Naive thymus-derived CD4-positive, alpha-beta T cell (primary cell): ENCODE results near the gene FHOD1. TPM values are rescaled to one million over a fixed set of nuclear protein-coding genes. Genes with fewer than 3 reads are reported as not detected.

Source experiments
- ATAC-seq: fragments of 150-1000 bp; cut with Tn5 transposase; 2 replicates; pipeline ENCODE4 v1.10.0; 2021; ENCODE audit warnings: mild to moderate bottlenecking, moderate library complexity
- CTCF ChIA-PET: fragments of 350-600 bp; sonication (Branson Sonifier 250); formaldehyde crosslinking; loops from one replicate; lab custom pipeline; 2021; ENCODE audit warnings: antibody characterized with exemption; lab: Charles Lee
- POLR2A ChIA-PET: fragments of 350-600 bp; sonication (Branson Sonifier 250); formaldehyde crosslinking; loops from one replicate; lab custom pipeline; 2021; ENCODE audit warnings: antibody characterized with exemption, inconsistent platforms; lab: Charles Lee
- DNase-seq, 9 donors: peaks; one replicate each; pipeline versions ENCODE4 v3.0.0 to v3.0.0-alpha.2; 2020 to 2022; ENCODE audit warnings: mixed read lengths in 1 of 9
- H3K27ac ChIP-seq: one replicate; pipeline ENCODE4 v1.7.0; 2013; ENCODE audit warnings: mild to moderate bottlenecking, low read depth, low read length, moderate library complexity
- H3K27me3 ChIP-seq, 2 donors: one replicate each; pipeline ENCODE4 v1.7.0; 2013; ENCODE audit warnings: low read length in 2 of 2, mild to moderate bottlenecking in 2 of 2, moderate library complexity in 2 of 2; ENCODE audit not compliant: control insufficient read depth in 2 of 2, insufficient read depth in 2 of 2
- H3K36me3 ChIP-seq, 3 experiments: 1 replicate in 2 of 3; 2 replicates in 1 of 3; pipeline ENCODE4 v1.7.0; 2013; ENCODE audit warnings: low read length in 3 of 3, mild to moderate bottlenecking in 3 of 3, moderate library complexity in 1 of 3; ENCODE audit not compliant: insufficient read depth in 3 of 3, control insufficient read depth in 2 of 3
- H3K4me1 ChIP-seq, 2 donors: one replicate each; pipeline ENCODE4 v1.7.0; 2013; ENCODE audit warnings: low read length in 2 of 2, mild to moderate bottlenecking in 2 of 2, moderate library complexity in 1 of 2; ENCODE audit not compliant: control insufficient read depth in 2 of 2, insufficient read depth in 2 of 2
- H3K4me3 ChIP-seq: 2 replicates; pipeline ENCODE4 v1.7.0; 2013; ENCODE audit warnings: mild to moderate bottlenecking, low read length
- H3K9me3 ChIP-seq, 3 experiments: 1 replicate in 2 of 3; 2 replicates in 1 of 3; pipeline ENCODE4 v1.7.0; 2013; ENCODE audit warnings: low read length in 3 of 3; ENCODE audit not compliant: control insufficient read depth in 2 of 3
- H3K27ac Mint-ChIP-seq, 9 donors: one replicate each; pipeline ENCODE4 v1.8.0; 2020 to 2022; ENCODE audit warnings: mixed read lengths in 9 of 9, mild to moderate bottlenecking in 8 of 9, moderate library complexity in 5 of 9, inconsistent platforms in 2 of 9
- H3K27me3 Mint-ChIP-seq, 5 donors: one replicate each; pipeline ENCODE4 v1.8.0; 2021 to 2022; ENCODE audit warnings: mixed read lengths in 5 of 5, mild to moderate bottlenecking in 1 of 5
- H3K36me3 Mint-ChIP-seq, 5 donors: one replicate each; pipeline ENCODE4 v1.8.0; 2020 to 2022; ENCODE audit warnings: mixed read lengths in 5 of 5, mild to moderate bottlenecking in 3 of 5, inconsistent platforms in 1 of 5
- H3K4me1 Mint-ChIP-seq, 7 donors: one replicate each; pipeline ENCODE4 v1.8.0; 2020 to 2022; ENCODE audit warnings: mixed read lengths in 7 of 7, mild to moderate bottlenecking in 3 of 7, inconsistent platforms in 1 of 7
- H3K4me3 Mint-ChIP-seq, 10 donors: one replicate each; pipeline ENCODE4 v1.8.0; 2020 to 2022; ENCODE audit warnings: mild to moderate bottlenecking in 10 of 10, mixed read lengths in 10 of 10, moderate library complexity in 6 of 10, inconsistent platforms in 2 of 10
- H3K9me3 Mint-ChIP-seq, 11 donors: one replicate each; pipeline ENCODE4 v1.8.0; 2020 to 2022; ENCODE audit warnings: mixed read lengths in 11 of 11, mild to moderate bottlenecking in 4 of 11, inconsistent platforms in 1 of 11, moderate library complexity in 1 of 11
- intact Hi-C, 2 donors: fragments of 100-400 bp; cut with micrococcal nuclease; formaldehyde crosslinking; loops; one replicate each; pipeline ENCODE4 v1.15.1; 2023
- polyA plus RNA-seq, 2 donors: library from polyadenylated mRNA; unstranded; fragments of 300-500 nt; fragmentation: Illumina TruSeq; gene quantifications; one replicate each; pipeline ENCODE4 v1.2.3, GENCODE V29; 2021
- total RNA-seq, 6 experiments: library from RNA in 5 of 6; stranded (reverse) in 5 of 6; gene quantifications; 1 replicate in 5 of 6; 2 replicates in 1 of 6; pipeline ENCODE4 v1.2.3 and lab custom pipeline; 2021 to 2026

The FHOD1 gene
- 10 to 100 TPM; 23.7 to 81.7 (median 35.1) TPM for total RNA-seq
- polyA plus RNA-seq, result 1 to 10 TPM; 3.6 to 3.7 TPM
- total RNA-seq (lab: John Stamatoyannopoulos, UW), result 15.6 reads per million, percentile 45 among the genes with 10 or more reads in this experiment

DNA sequence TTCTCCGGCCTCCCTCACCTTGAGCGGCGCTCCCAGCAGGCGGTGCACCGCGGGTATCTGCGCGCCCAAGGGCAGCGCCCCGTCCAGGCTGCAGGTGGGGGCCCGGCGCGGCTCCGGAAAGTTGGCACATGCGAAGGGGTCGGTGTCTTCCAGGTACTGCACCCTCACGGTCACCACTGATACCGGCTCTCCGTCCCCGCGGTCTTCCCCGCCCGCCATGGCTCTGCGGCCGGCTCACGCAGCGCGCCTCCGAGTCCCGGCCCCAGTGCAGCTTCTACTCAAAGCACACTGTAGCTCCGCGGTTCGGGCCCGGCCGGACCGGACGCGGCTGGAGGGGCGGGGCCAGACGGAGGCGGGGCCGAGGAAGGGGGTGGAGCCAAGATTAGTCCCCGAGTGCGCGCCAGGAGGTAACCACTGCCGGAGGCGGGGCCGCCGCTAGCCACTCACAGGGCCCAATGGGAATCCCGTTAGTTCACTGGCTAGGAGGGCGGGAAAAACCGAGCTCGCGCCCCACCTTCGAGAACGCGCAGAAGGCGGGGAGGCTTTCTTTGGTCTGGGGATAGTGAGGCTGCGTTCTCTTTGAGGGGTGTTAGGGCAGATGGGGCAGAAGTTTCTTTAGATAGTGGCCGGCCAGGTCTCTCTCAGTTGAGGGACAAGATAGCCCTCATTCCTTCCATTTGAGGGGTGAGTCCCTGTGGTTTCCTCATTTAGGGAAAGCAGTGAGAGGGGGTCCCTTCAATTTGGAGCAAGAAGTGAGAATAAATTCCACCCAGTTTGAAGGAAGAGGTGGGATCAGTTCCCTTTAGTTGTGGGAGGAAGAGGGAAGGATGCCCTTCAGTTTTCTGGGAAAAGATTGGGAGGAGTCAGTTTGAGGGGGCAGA is at the start of gene FHOD1:
Gene FHOD1 (minus strand): TSS at position 290 of the 881 bp plus-strand sequence. CDS start 71 bp downstream, at position 219.
- peaks cover 31 to 39% of the 10 kb centered on the region in 2 donors for H3K4me1 ChIP-seq
- peak within 1 kb of the TSS; percentile 70 to 92 (median 80) for H3K27ac Mint-ChIP-seq
- peaks cover 0 to 20% (median 0%) of the 10 kb centered on the region in 5 donors for H3K27me3 Mint-ChIP-seq
- ChIA-PET POLR2A (interaction anchor here (0.6 to 2.8 kb wide), 5 partner anchors 9 to 87 kb away, joined by 3 to 20 read pairs (median 3); partner anchors contain the start of genes FBXL8, TMEM208 and TRADD), CTCF (interaction anchor here (0.7 to 1.0 kb wide), 4 partner anchors 19 to 273 kb away, joined by 3 to 4 read pairs (median 3); partner anchors contain the start of gene TMEM208)
- peak within 1 kb of the TSS; percentile 83 to 96 (median 91) for H3K4me3 Mint-ChIP-seq
- no peaks in the 10 kb centered on the region for H3K36me3 Mint-ChIP-seq
- H3K9me3 Mint-ChIP-seq, result no peaks in the 10 kb centered on the region
- H3K4me3 ChIP-seq, result peak within 1 kb of the TSS; percentile 68
- no peaks in the 10 kb centered on the region for H3K27me3 ChIP-seq
- DNase-seq (peak; percentile 88 to 100 (median 91)), ATAC-seq (peak; percentile 85)
- peaks cover 37 to 50% (median 44%) of the 10 kb centered on the region in 7 donors for H3K4me1 Mint-ChIP-seq
- H3K27ac ChIP-seq, result peak within 1 kb of the TSS; percentile 60
- H3K36me3 ChIP-seq, result no peaks in the 10 kb centered on the region
- intact Hi-C loops, result loop anchor here (1.0 to 10.0 kb wide), 15 partner anchors 20 to 1885 kb away; partner anchors contain the start of genes MATCAP1 (in 2 of the 2), TMEM208 (in 2 of the 2), ACD (in 1 of the 2) and AGRP (in 1 of the 2)
- no peaks in the 10 kb centered on the region for H3K9me3 ChIP-seq

DNA sequence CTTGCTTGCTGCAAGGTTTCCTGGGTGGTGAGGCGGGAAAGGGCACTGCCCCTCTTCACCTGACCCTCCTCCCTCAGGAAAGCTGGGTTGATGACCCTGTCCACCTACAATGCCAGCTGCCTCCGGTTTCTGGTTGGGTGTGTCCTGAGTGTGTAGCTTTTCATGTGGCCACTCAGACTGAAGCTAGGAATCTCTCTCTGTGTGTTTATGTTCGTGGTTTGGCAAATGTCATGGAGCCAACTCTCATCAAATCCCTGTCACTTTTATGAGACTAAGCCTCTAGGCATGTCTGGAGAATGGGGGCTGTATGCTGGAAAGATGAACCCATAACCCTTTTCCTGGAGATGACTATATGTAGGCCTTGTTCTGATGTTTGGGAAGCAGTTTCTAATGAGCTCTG is 49.1 kb upstream of the FHOD1 start:
- no peak for ATAC-seq
- H3K4me1 Mint-ChIP-seq, result no peaks in the 10 kb centered on the region
- CTCF ChIA-PET, result no interaction called here

DNA sequence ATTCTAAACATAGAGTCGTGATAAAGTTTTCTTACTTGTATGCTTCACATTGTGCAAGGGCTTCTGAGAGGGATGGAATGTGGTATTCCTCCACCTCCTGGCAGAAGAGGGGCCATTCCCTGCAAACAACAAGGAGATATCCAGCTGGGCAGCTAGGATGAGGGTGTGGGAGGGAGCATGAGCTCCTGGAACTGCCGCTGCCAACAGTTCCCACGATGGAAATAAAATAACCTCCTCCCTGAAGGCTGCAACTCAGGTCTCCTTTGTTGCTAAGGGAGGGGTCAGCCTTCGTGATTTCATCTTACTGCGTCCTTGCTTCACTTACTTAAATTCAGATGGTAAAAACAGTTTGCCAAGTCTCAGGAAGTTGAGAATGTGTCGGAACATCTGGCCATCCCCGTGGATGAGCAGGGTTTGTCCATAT is 47.7 kb upstream of the FHOD1 start:
- peaks cover 0 to 8% of the 10 kb centered on the region in 2 donors for H3K4me1 ChIP-seq
- no peak overlapping the region for H3K27ac ChIP-seq
- Mint-ChIP-seq H3K4me1 (no peaks in the 10 kb centered on the region), H3K27ac (peak overlapping the region in 1 of 9 donors; percentile 67), H3K9me3 (no peaks in the 10 kb centered on the region), H3K36me3 (no peaks in the 10 kb centered on the region), H3K27me3 (no peaks in the 10 kb centered on the region), H3K4me3 (no peak overlapping the region)
- CTCF ChIA-PET, result interaction anchor here (0.6 kb wide), 1 partner anchor 489 kb away, joined by 5 read pairs; no protein-coding TSS in a partner anchor
- POLR2A ChIA-PET, result no interaction called here
- no peaks in the 10 kb centered on the region for H3K36me3 ChIP-seq
- intact Hi-C loops, result no loop called here
- no peaks in the 10 kb centered on the region for H3K27me3 ChIP-seq
- ATAC-seq (no peak), DNase-seq (no peak)
- H3K9me3 ChIP-seq, result no peaks in the 10 kb centered on the region
- H3K4me3 ChIP-seq, result no peak overlapping the region

More for the DNA sequence above, 49.1 kb upstream of the FHOD1 start:
- no peak overlapping the region for H3K4me3 Mint-ChIP-seq
- Histone ChIP-seq H3K9me3 (no peaks in the 10 kb centered on the region), H3K4me1 (no peaks in the 10 kb centered on the region), H3K36me3 (no peaks in the 10 kb centered on the region), H3K27me3 (no peaks in the 10 kb centered on the region), H3K27ac (no peak overlapping the region), H3K4me3 (no peak overlapping the region)
- intact Hi-C loops, result no loop called here
- H3K36me3 Mint-ChIP-seq, result no peaks in the 10 kb centered on the region
- POLR2A ChIA-PET, result interaction anchor here (0.9 kb wide), 1 partner anchor 25 kb away, joined by 3 read pairs; no protein-coding TSS in a partner anchor
- no peaks in the 10 kb centered on the region for H3K9me3 Mint-ChIP-seq
- no peak overlapping the region for H3K27ac Mint-ChIP-seq
- H3K27me3 Mint-ChIP-seq, result peaks cover 0 to 4% (median 0%) of the 10 kb centered on the region in 5 donors
- no peak for DNase-seq

DNA sequence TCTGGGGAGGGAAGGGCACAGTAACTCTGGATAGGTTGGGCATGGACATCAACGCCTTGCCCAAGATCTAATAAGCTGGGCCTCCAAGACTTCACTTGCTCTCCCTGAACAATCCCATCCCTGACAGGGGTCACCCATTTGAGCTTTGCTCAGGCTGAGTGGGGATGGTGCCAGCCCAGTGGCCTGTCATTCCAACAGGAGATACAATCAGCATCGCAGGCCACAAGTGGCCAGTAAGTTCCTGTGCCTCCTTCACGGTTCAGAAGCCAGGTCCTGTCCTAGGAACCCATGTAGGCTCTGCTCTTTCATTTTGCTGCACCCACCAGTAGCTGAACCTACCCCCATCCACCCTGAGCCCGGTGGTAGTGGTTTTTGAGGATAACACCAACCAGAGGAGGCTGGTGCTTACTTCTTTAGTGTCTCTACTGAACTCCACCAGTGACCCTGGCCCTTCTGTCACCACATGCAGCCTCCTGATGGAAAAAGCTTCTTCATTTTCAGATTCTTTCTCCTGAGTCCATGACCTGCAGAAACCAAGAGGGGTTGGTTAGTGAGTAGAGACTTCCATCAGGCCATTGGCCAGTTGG is 47.0 kb upstream of the FHOD1 start:
- H3K4me1 Mint-ChIP-seq, result peaks cover 0 to 6% (median 0%) of the 10 kb centered on the region in 7 donors
- H3K4me1 ChIP-seq, result peaks cover 0 to 13% of the 10 kb centered on the region in 2 donors
- CTCF ChIA-PET, result interaction anchor here (0.6 kb wide), 2 partner anchors 490 to 498 kb away, joined by 4 to 5 read pairs; no protein-coding TSS in a partner anchor
- H3K4me3 Mint-ChIP-seq, result no peak overlapping the region
- no peaks in the 10 kb centered on the region for H3K27me3 ChIP-seq
- H3K27ac Mint-ChIP-seq, result no peak overlapping the region
- no peaks in the 10 kb centered on the region for H3K9me3 Mint-ChIP-seq
- H3K27ac ChIP-seq, result no peak overlapping the region
- H3K4me3 ChIP-seq, result no peak overlapping the region
- DNase-seq (no peak), ATAC-seq (no peak)
- H3K36me3 ChIP-seq, result no peaks in the 10 kb centered on the region
- H3K9me3 ChIP-seq, result no peaks in the 10 kb centered on the region
- intact Hi-C loops, result no loop called here
- H3K27me3 Mint-ChIP-seq, result no peaks in the 10 kb centered on the region
- H3K36me3 Mint-ChIP-seq, result no peaks in the 10 kb centered on the region
- POLR2A ChIA-PET, result no interaction called here

DNA sequence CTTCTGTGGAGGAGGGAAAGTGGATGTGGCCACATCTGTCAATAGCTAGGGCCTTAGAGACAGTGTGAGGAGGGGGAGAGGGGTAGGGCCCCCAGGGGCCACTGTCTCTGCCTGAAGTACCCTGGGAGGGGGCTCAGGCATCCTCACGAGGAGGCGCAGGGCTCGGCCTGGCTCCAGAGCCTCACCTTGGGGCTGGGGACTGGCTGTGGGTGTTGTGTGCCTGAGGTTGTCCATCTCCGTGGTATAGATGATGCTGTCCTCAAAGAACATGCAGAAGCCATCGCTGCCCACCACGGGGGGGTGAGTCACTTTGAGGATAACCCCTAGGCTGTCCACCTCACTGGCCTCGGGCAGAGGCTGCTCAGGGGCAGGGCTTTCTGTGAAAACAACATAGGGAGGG is 44.2 kb upstream of the FHOD1 start:
- H3K4me3 Mint-ChIP-seq, result no peak overlapping the region

DNA sequence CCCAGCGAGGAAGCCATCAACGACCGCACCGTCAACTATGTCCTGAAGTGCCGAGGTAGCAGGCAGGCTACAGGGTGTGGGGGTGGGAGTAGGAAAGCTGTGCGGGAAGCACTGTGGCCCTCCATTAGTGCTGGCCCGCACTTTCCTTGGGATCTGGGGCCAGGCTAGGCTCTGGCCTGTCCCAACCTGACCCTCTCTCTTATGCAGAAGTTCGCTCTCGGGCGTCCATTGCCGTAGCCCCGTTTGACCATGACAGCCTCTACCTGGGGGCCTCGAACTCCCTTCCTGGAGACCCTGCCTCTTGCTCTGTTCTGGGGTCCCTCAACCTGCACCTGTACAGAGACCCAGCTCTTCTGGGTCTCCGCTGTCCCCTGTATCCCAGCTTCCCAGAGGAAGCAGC is 40.7 kb upstream of the FHOD1 start:
- no peak overlapping the region for H3K27ac Mint-ChIP-seq

More for the DNA sequence above, 44.2 kb upstream of the FHOD1 start:
- Mint-ChIP-seq H3K27ac (no peak overlapping the region), H3K4me1 (peaks cover 0 to 6% (median 0%) of the 10 kb centered on the region in 7 donors), H3K27me3 (no peaks in the 10 kb centered on the region), H3K36me3 (peaks cover 0 to 4% (median 0%) of the 10 kb centered on the region in 5 donors), H3K9me3 (no peaks in the 10 kb centered on the region)
- no peak overlapping the region for H3K27ac ChIP-seq
- no peak for ATAC-seq
- ChIA-PET POLR2A (no interaction called here), CTCF (no interaction called here)
- no peak overlapping the region for H3K4me3 ChIP-seq
- DNase-seq, result no peak
- no peaks in the 10 kb centered on the region for H3K27me3 ChIP-seq
- H3K9me3 ChIP-seq, result no peaks in the 10 kb centered on the region
- intact Hi-C loops, result no loop called here
- peaks cover 0 to 17% of the 10 kb centered on the region in 2 donors for H3K4me1 ChIP-seq
- H3K36me3 ChIP-seq, result peaks cover 0 to 7% (median 0%) of the 10 kb centered on the region in 3 experiments

More for the DNA sequence above, 40.7 kb upstream of the FHOD1 start:
- Mint-ChIP-seq H3K27me3 (no peaks in the 10 kb centered on the region), H3K9me3 (no peaks in the 10 kb centered on the region), H3K36me3 (peaks cover 0 to 10% (median 4%) of the 10 kb centered on the region in 5 donors), H3K4me3 (no peak overlapping the region), H3K4me1 (peaks cover 0 to 9% (median 0%) of the 10 kb centered on the region in 7 donors)
- Histone ChIP-seq H3K36me3 (peaks cover 0 to 22% (median 0%) of the 10 kb centered on the region in 3 experiments), H3K27me3 (no peaks in the 10 kb centered on the region), H3K4me3 (no peak overlapping the region), H3K9me3 (no peaks in the 10 kb centered on the region), H3K27ac (no peak overlapping the region), H3K4me1 (peaks cover 0 to 17% of the 10 kb centered on the region in 2 donors)
- DNase-seq, result no peak
- ChIA-PET POLR2A (interaction anchor here (0.6 kb wide), 1 partner anchor 10 kb away, joined by 3 read pairs; no protein-coding TSS in a partner anchor), CTCF (no interaction called here)
- intact Hi-C loops, result no loop called here
- no peak for ATAC-seq
